ENCODE results near the gene C16orf96. TPM values are rescaled to one million over a fixed set of nuclear protein-coding genes. Genes with fewer than 3 reads are reported as not detected.

C16orf96 gene
- total and polyA plus RNA-seq, 7 donors = 0.04 to 0.32 (median 0.06) TPM; not detected in 3

GRCh38 chr16:4512473-4512872 is 43.7 kb upstream of the C16orf96 start:
- H3K27me3 ChIP-seq (ENCODE audit: insufficient read depth in 3 of 3, low read length in 2 of 3) = no peaks in the 10 kb centered on the region
- peaks cover 3 to 66% of the 10 kb centered on the region in 2 donors for H3K36me3 ChIP-seq (ENCODE audit: insufficient read depth in 1 of 2, low read depth in 1 of 2)
- 92 to 95% (median 95%) methylated on average over 10 of the region's 10 CpGs for WGBS, 3 donors
- DNase-seq = no peak
- no peak for TF ChIP-seq CTCF (IDR thresholded peaks at IDR 0.05)
- no peak for ATAC-seq
- no peaks in the 10 kb centered on the region for H3K9me3 ChIP-seq
- intact Hi-C loops (cut with DNase I) = loop anchor here in 1 of 2 donors (10.0 kb wide), 1 partner anchor 442 kb away; the partner anchor contains the start of gene SEC14L5
- H3K4me1 ChIP-seq = peaks cover 4% of the 10 kb centered on the region
- H3K27ac ChIP-seq = no peak overlapping the region
- no peak overlapping the region for H3K4me3 ChIP-seq

GRCh38 chr16:4513086-4513860 is 42.9 kb upstream of the C16orf96 start:
- no peak overlapping the region for H3K4me3 ChIP-seq
- peak overlapping the region; percentile 50 for H3K27ac ChIP-seq
- ATAC-seq = no peak
- no peak for DNase-seq
- peaks cover 4% of the 10 kb centered on the region for H3K4me1 ChIP-seq
- 84 to 87% (median 85%) methylated on average over 18 to 19 of the region's 19 CpGs for WGBS, 3 donors
- TF ChIP-seq CTCF (IDR thresholded peaks at IDR 0.05) = no peak
- H3K27me3 ChIP-seq (ENCODE audit: insufficient read depth in 3 of 3, low read length in 2 of 3) = no peaks in the 10 kb centered on the region
- H3K36me3 ChIP-seq (ENCODE audit: insufficient read depth in 1 of 2, low read depth in 1 of 2) = peaks cover 3 to 58% of the 10 kb centered on the region in 2 donors
- H3K9me3 ChIP-seq = no peaks in the 10 kb centered on the region
- intact Hi-C loops (cut with DNase I) = loop anchor here in 1 of 2 donors (10.0 kb wide), 1 partner anchor 442 kb away; the partner anchor contains the start of gene SEC14L5

GRCh38 chr16:4513881-4514280 is 42.3 kb upstream of the C16orf96 start:
- Histone ChIP-seq H3K4me1 (peaks cover 4% of the 10 kb centered on the region), H3K4me3 (no peak overlapping the region), H3K36me3 (ENCODE audit: insufficient read depth in 1 of 2, low read depth in 1 of 2) (peaks cover 3 to 52% of the 10 kb centered on the region in 2 donors), H3K27ac (peak overlapping the region; percentile 50), H3K27me3 (ENCODE audit: insufficient read depth in 3 of 3, low read length in 2 of 3) (no peaks in the 10 kb centered on the region), H3K9me3 (no peaks in the 10 kb centered on the region)
- intact Hi-C loops (cut with DNase I) = loop anchor here (2.0 to 10.0 kb wide), 2 partner anchors 35 to 441 kb away; partner anchors contain the start of gene SEC14L5 (in 1 of the 2)
- DNase-seq = no peak
- ATAC-seq = no peak
- TF ChIP-seq CTCF (IDR thresholded peaks at IDR 0.05) = no peak
- WGBS, 3 donors = 93 to 97% (median 96%) methylated on average over 7 of the region's 7 CpGs

GRCh38 chr16:4514606-4515005 is 41.5 kb upstream of the C16orf96 start:
- TF ChIP-seq CTCF (IDR thresholded peaks at IDR 0.05) = no peak
- WGBS, 3 donors = 57 to 71% (median 67%) methylated on average over 7 of the region's 7 CpGs
- H3K4me3 ChIP-seq = no peak overlapping the region
- H3K36me3 ChIP-seq (ENCODE audit: insufficient read depth in 1 of 2, low read depth in 1 of 2) = peaks cover 3 to 45% of the 10 kb centered on the region in 2 donors
- no peak for ATAC-seq
- intact Hi-C loops (cut with DNase I) = loop anchor here (2.0 to 10.0 kb wide), 2 partner anchors 34 to 440 kb away; partner anchors contain the start of gene SEC14L5 (in 1 of the 2)
- H3K4me1 ChIP-seq = peaks cover 4% of the 10 kb centered on the region
- H3K27ac ChIP-seq = peak overlapping the region; percentile 50
- DNase-seq = no peak
- H3K27me3 ChIP-seq (ENCODE audit: insufficient read depth in 3 of 3, low read length in 2 of 3) = no peaks in the 10 kb centered on the region
- no peaks in the 10 kb centered on the region for H3K9me3 ChIP-seq

All from psoas muscle (tissue), 8 donors.